Measurements from ENCODE around the gene TRAPPC10. TPM values are rescaled to one million over a fixed set of nuclear protein-coding genes. Genes with fewer than 3 reads are reported as not detected.

Gene TRAPPC10
- 21.5 and 25.9 TPM in 2 replicates for total RNA-seq

GRCh38 chr21:44011579-44012473 lies at the start of gene TRAPPC10:
TRAPPC10 (plus strand) TSS chr21:44012309; CDS start chr21:44012494, 185 bp downstream.

GRCh38 chr21:44107026-44107501 lies 95.0 kb downstream of the TRAPPC10 start, which contains the start of gene PWP2:
PWP2 (plus strand) TSS chr21:44107399; CDS start chr21:44107417, 18 bp downstream.

Other genes starting within 250 kb of the TRAPPC10 start
- 5.4 and 8.7 TPM in 2 replicates for gene CSTB, start 236.0 kb upstream of the TRAPPC10 start, total RNA-seq
- gene RRP1, start 222.7 kb upstream of the TRAPPC10 start, total RNA-seq, result 16.7 and 26.2 TPM in 2 replicates
- 67.1 and 77.8 TPM in 2 replicates for gene AGPAT3, start 147.1 kb upstream of the TRAPPC10 start, total RNA-seq
- 7.4 and 35.6 TPM in 2 replicates for gene PWP2, start 95.1 kb downstream of the TRAPPC10 start, total RNA-seq
- 18.9 and 24.0 TPM in 2 replicates for gene GATD3, start 121.4 kb downstream of the TRAPPC10 start, total RNA-seq
- 0.11 and 0.50 TPM in 2 replicates for gene ICOSLG, start 228.6 kb downstream of the TRAPPC10 start, total RNA-seq
- not detected in 2 replicates for gene DNMT3L, start 249.6 kb downstream of the TRAPPC10 start, total RNA-seq